Neural cell (in vitro differentiated cells): Measurements from ENCODE around the gene PIK3R3. TPM values are rescaled to one million over a fixed set of nuclear protein-coding genes. Genes with fewer than 3 reads are reported as not detected.

Source experiments
- H2AFZ ChIP-seq: fragments of 200-600, 300-800 bp; sonication (generic), shearing (Covaris generic); 2 replicates; pipeline ENCODE4 v1.6.0; 2014; ENCODE audit warnings: low read depth, mild to moderate bottlenecking, antibody characterized with exemption, low read length, moderate library complexity
- H3F3A ChIP-seq: fragments of 200-600 bp; shearing (Covaris generic); 2 replicates; pipeline ENCODE4 v1.6.1; 2016; ENCODE audit warnings: mild to moderate bottlenecking, moderate library complexity, mixed read lengths, antibody characterized with exemption, low read length; ENCODE audit not compliant: insufficient read depth, poor library complexity, severe bottlenecking
- H3K27ac ChIP-seq: fragments of 200-600, 300-800 bp; sonication (generic), shearing (Covaris generic); 2 replicates; pipeline ENCODE4 v1.5.1; 2014; ENCODE audit warnings: mild to moderate bottlenecking, low read length, moderate library complexity
- H3K27me3 ChIP-seq: fragments of 300-800, 200-600 bp; sonication (generic), shearing (Covaris generic); 2 replicates; pipeline ENCODE4 v1.6.0; 2014; ENCODE audit warnings: mild to moderate bottlenecking, low read depth, low read length, moderate library complexity; ENCODE audit not compliant: insufficient read depth
- H3K36me3 ChIP-seq: fragments of 300-800, 200-600 bp; sonication (generic), shearing (Covaris generic); 2 replicates; pipeline ENCODE4 v1.5.1; 2014; ENCODE audit warnings: mild to moderate bottlenecking, antibody characterized with exemption, low read length, moderate library complexity; ENCODE audit not compliant: insufficient read depth
- H3K4me2 ChIP-seq: fragments of 300-800, 200-600 bp; sonication (generic), shearing (Covaris generic); 2 replicates; pipeline ENCODE4 v1.6.0; 2014; ENCODE audit warnings: mild to moderate bottlenecking, low read length
- H3K4me3 ChIP-seq: fragments of 300-800, 200-600 bp; sonication (generic), shearing (Covaris generic); 2 replicates; pipeline ENCODE4 v1.5.1; 2014; ENCODE audit warnings: mild to moderate bottlenecking, low read length, moderate library complexity
- H3K79me2 ChIP-seq: fragments of 200-600 bp; shearing (Covaris generic); replicated peaks from 2 replicates; pipeline ENCODE4 v1.6.0; 2014; ENCODE audit warnings: mild to moderate bottlenecking, low read length, moderate library complexity; ENCODE audit not compliant: insufficient read depth
- H3K9ac ChIP-seq: fragments of 300-800, 200-600 bp; sonication (generic), shearing (Covaris generic); 2 replicates; pipeline ENCODE4 v1.6.1; 2016; ENCODE audit warnings: mild to moderate bottlenecking, low read length, mixed read lengths
- H3K9me2 ChIP-seq: fragments of 200-600 bp; shearing (Covaris generic); 2 replicates; pipeline ENCODE4 v1.6.1; 2016; ENCODE audit warnings: mild to moderate bottlenecking, low read length, mixed read lengths; ENCODE audit not compliant: insufficient read depth
- H3K9me3 ChIP-seq: fragments of 200-600, 300-800 bp; sonication (generic), shearing (Covaris generic); 2 replicates; pipeline ENCODE4 v1.6.1; 2016; ENCODE audit warnings: mild to moderate bottlenecking, mixed run types, low read length, moderate library complexity, mixed read lengths
- H4K20me1 ChIP-seq: fragments of 200-600 bp; shearing (Covaris generic); 2 replicates; pipeline ENCODE4 v1.6.1; 2016; ENCODE audit warnings: mild to moderate bottlenecking, mixed run types; ENCODE audit not compliant: insufficient read depth
- CTCF ChIP-seq: fragments of 450-650 bp; IDR thresholded peaks from 2 replicates; pipeline ENCODE4 v1.5.1; 2014; ENCODE audit warnings: antibody characterized with exemption, mild to moderate bottlenecking, moderate library complexity; ENCODE audit not compliant: poor library complexity, severe bottlenecking
- EP300 ChIP-seq: fragments of 450-650 bp; conservative IDR thresholded peaks from 2 replicates; pipeline ENCODE4 v1.6.1; 2014; ENCODE audit warnings: antibody characterized with exemption, mild to moderate bottlenecking, moderate library complexity; ENCODE audit not compliant: poor library complexity, severe bottlenecking
- EZH2 ChIP-seq: fragments of 200-600, 300-800 bp; shearing (Covaris generic), sonication (generic); IDR thresholded peaks from 2 replicates; pipeline ENCODE4 v1.6.1; 2014; ENCODE audit warnings: antibody characterized with exemption, low read length, borderline replicate concordance, mild to moderate bottlenecking; ENCODE audit not compliant: insufficient read depth, poor library complexity, severe bottlenecking
- MXI1 ChIP-seq: fragments of 450-650 bp; conservative IDR thresholded peaks from 2 replicates; pipeline ENCODE4 v1.6.1; 2014; ENCODE audit warnings: antibody characterized with exemption, mild to moderate bottlenecking; ENCODE audit not compliant: poor library complexity, severe bottlenecking
- POLR2AphosphoS5 ChIP-seq: IDR thresholded peaks from 2 replicates; pipeline ENCODE4 v1.6.1; 2012
- RAD21 ChIP-seq: fragments of 450-650 bp; conservative IDR thresholded peaks from 2 replicates; pipeline ENCODE4 v1.6.1; 2014; ENCODE audit warnings: antibody characterized with exemption, mild to moderate bottlenecking, moderate library complexity
- REST ChIP-seq: IDR thresholded peaks from 2 replicates; pipeline ENCODE4 v1.6.1; 2012; ENCODE audit warnings: borderline replicate concordance
- SMC3 ChIP-seq: fragments of 450-650 bp; conservative IDR thresholded peaks from 2 replicates; pipeline ENCODE4 v1.6.1; 2014; ENCODE audit warnings: antibody characterized with exemption, mild to moderate bottlenecking, moderate library complexity; ENCODE audit not compliant: poor library complexity
- TAF1 ChIP-seq: IDR thresholded peaks from 2 replicates; pipeline ENCODE4 v1.6.1; 2012; ENCODE audit warnings: low read depth
- polyA plus RNA-seq: library from polyadenylated mRNA; depleted of rRNA; stranded (reverse); fragments of >200 nt; gene quantifications from 2 replicates; pipeline ENCODE4 v1.2.3, GENCODE V29; 2014

The PIK3R3 gene
- polyA plus RNA-seq, 1 donor from 2014 or later: 119 TPM

GRCh38 chr1:46171351-46171750 lies 38.9 kb upstream of the PIK3R3 start:
- no peak for TF ChIP-seq TAF1
- TF ChIP-seq POLR2AphosphoS5: no peak
- no peak for TF ChIP-seq MXI1
- no peak for TF ChIP-seq CTCF
- TF ChIP-seq EZH2: no peak
- no peak for TF ChIP-seq RAD21
- no peak for TF ChIP-seq SMC3
- no peak for TF ChIP-seq REST
- TF ChIP-seq EP300: no peak
- Histone ChIP-seq H4K20me1 (no peaks in the 10 kb centered on the region), H3K27me3 (no peaks in the 10 kb centered on the region), H3K4me3 (no peak overlapping the region), H3K27ac (no peak overlapping the region), H3K79me2 (no peaks in the 10 kb centered on the region), H3K9me3 (no peaks in the 10 kb centered on the region), H3K4me2 (no peak overlapping the region), H3K9ac (no peak overlapping the region), H2AFZ (no peak overlapping the region), H3K36me3 (no peaks in the 10 kb centered on the region), H3K9me2 (no peaks in the 10 kb centered on the region), H3F3A (no peaks in the 10 kb centered on the region)

DNA sequence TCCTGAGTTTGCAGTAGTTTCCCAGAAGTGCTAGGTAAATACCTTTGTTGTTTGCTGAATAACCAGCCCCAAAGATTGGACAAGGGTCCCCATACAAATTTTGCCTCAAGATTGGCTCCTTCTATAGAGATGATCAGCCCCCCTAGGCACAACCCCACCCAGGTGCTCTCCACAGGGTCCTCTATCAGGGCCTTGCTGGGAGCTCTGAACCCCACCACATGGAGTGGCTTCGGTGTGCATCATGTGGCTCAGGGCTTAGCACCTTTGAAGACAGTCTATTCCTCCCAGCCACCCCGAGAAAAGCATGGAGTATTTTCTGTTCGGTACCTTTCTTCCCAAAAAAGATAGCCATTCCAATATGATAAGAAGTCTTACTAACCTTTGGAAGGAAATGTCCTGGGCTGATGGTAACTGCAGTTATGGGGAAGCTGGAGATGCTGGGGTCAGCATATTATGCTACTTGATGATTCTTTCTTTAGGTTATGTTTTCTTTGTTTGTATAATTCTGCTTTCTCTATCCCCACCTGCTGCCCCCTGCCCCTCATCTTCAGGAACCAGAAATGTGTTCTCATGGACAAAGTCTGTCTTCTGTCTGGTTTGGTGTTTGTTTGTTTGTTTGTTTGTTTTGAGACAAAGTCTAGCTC lies 37.5 kb upstream of the PIK3R3 start:
- Histone ChIP-seq H2AFZ (no peak overlapping the region), H3F3A (no peaks in the 10 kb centered on the region), H3K9me3 (no peaks in the 10 kb centered on the region), H3K79me2 (no peaks in the 10 kb centered on the region), H3K4me3 (no peak overlapping the region), H3K27ac (no peak overlapping the region), H3K9ac (no peak overlapping the region), H4K20me1 (no peaks in the 10 kb centered on the region), H3K36me3 (no peaks in the 10 kb centered on the region), H3K9me2 (no peaks in the 10 kb centered on the region), H3K27me3 (no peaks in the 10 kb centered on the region), H3K4me2 (no peak overlapping the region)
- TF ChIP-seq MXI1: no peak
- TF ChIP-seq SMC3: no peak

DNA sequence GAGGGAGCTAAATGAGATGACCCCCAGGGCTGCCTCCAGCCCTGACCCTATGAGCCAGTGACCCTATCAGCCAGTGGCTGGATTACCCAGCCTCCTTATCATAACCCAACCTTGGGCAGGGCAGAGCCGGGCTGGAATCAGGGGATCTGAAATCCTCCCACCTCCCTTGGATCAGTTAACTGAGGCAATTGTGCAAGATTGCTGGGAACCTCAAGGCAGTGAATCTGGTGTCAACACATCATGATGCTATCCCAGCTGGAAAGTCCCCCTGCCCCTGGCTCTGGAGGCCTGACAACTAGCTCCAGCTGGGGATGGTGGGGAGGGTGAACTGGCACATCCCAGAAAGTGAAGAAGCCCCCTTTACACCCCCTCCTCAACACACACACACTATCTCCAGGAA lies 36.0 kb upstream of the PIK3R3 start:
- H3K9me2 ChIP-seq: no peaks in the 10 kb centered on the region
- H3K9me3 ChIP-seq: no peaks in the 10 kb centered on the region
- no peak for TF ChIP-seq CTCF
- no peak for TF ChIP-seq SMC3
- TF ChIP-seq POLR2AphosphoS5: no peak
- no peak for TF ChIP-seq EZH2
- no peak for TF ChIP-seq RAD21
- H2AFZ ChIP-seq: no peak overlapping the region
- no peak overlapping the region for H3K27ac ChIP-seq
- no peaks in the 10 kb centered on the region for H3K36me3 ChIP-seq
- H3K27me3 ChIP-seq: no peaks in the 10 kb centered on the region
- H3K4me2 ChIP-seq: no peak overlapping the region
- H4K20me1 ChIP-seq: no peaks in the 10 kb centered on the region
- no peak overlapping the region for H3K9ac ChIP-seq
- H3F3A ChIP-seq: no peaks in the 10 kb centered on the region
- H3K79me2 ChIP-seq: no peaks in the 10 kb centered on the region
- H3K4me3 ChIP-seq: no peak overlapping the region
